Right ventricle myocardium superior (tissue), 1 donor: Measurements from ENCODE around the gene IRF2BP1. TPM values are rescaled to one million over a fixed set of nuclear protein-coding genes. Genes with fewer than 3 reads are reported as not detected.
"Not testable (repeated sequence)": the region's sequence is repeated elsewhere in the genome, so short reads cannot be mapped to it uniquely, and the experiment has no call there.

Source experiments
- ATAC-seq: fragments of 200-7000 bp; cut with Tn5 transposase; one replicate; pipeline ENCODE4 v1.9.1; 2020; ENCODE audit warnings: mild to moderate bottlenecking; ENCODE audit not compliant: poor library complexity
- DNase-seq: peaks from one replicate; pipeline ENCODE4 v3.0.0-alpha.2; 2020
- intact Hi-C: fragments of 100-400 bp; cut with DNase I; formaldehyde crosslinking; loops from one replicate; pipeline ENCODE4 v1.11.2; 2022
- total RNA-seq: library from RNA; stranded (reverse); fragmentation: NEBNext Ultra II Directional; extraction: Animal tissue kit (Norgen Biotek cat#: 25700); gene quantifications from one replicate; pipeline ENCODE4 v1.2.1, GENCODE V29; 2021
- donor health status: DM: no; HTN: yes; CAD: no; lungs with severe emphysema.

IRF2BP1 gene
- total RNA-seq, 1 donor from 2014 or later: 20.0 TPM

DNA sequence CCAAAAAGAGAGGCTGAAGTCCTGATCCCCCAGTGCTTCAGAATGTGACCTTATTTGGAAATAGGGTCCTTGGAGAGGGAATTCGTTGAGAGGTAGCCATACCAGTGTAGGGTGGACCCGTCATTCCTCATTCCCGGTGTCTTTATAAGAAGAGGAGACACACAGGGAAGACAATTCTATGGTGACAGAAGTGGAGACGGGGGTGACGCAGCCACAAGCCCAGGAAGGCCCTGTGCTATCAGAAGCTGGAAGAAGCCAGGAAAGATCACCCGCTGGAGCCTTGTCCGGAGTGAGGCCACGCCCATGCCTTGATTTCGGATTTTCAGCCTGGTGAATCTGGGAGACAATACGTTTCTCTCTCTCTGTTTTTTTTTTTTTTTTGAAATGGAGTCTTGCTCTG, 19.1 kb upstream of the IRF2BP1 start:
- intact Hi-C loops: no loop called here
- DNase-seq (no peak), ATAC-seq (no peak)

DNA sequence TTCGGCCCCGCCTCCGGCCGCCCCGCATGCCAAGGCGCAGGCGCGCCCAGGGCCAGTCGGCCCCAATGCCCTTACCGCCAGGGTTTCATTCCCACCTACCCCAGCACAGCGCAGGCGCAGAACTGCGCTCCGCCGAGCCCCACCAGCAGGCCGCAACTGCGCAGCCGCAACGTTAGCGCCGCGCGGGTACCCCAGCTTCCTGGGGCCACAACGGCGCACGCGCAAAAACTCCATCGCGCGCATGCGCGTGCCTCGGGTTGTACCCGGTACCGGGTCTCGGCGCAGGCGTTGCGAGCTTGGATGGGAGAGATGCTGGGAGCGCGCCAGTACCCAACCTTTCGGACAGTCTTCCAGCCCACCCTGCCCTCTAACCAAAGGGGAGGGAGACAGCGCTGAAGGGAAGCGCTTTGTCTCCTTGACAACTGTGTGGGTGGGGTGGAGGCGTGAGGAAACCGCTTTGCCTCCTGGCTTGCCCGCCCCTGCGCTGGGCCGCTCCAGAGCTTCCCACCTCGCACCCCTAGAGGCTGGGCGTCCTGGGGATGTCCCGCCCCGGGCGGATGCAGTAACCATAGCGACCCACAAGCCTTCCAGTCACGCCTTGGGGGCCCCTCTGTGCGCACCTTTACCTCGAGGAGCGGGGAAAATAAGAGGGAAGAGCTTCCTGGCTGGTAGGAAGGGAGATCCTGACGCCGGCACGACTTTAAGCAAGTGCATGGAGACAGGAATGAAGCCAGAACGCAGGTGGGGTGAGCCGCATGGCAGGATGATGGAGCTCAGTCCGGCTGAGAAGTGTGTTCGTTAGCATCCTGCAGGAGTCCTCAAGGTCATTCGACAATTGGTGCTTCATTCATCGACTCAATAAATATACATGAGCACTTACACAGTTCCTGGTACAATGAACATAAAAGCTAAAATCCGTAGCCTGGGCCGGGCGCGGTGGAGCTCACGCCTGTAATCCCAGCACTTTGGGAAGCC, 17.0 kb upstream of the IRF2BP1 start:
- DNase-seq: peak; percentile 99
- intact Hi-C loops: loop anchor here (5.0 kb wide), 1 partner anchor 94 kb away; the partner anchor contains the start of gene CCDC61
- peak; percentile 97 for ATAC-seq

DNA sequence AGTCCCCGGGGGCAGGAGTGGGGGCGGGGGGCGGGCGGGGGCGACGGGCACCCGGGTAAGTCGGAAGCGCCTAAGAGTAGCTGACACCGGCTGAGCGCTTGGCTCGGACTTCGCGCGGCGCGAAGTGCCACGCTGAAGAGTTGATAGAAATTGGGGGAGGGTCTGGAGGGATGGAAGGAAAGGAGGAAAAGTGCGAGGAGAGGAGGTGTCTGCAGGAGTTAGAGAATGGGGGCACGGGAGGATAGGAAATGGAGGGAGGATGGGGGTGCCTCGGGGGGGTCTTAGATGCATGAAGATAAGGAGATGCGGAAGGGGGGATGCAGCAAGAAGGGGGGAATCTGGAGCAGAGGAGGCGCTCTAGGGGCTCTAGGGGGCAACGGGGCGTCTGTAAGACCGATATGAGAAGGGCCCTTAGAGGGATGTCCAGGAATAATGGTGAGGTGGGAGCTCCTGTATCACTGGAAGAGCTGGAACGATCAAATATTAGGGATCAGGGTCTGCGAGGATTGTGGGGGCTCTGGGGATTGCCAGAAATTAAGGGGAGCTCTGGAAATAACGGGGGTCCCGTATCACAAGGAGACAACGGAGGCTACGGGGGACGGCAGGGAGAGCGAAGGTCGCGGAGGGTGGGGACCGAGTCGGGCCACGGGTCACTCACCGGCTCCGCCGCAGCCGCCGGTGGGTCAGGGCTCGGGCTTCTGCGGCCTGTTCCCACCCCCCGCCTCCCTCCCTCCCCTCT, 16.1 kb upstream of the IRF2BP1 start, which contains the start of gene MYPOP:
MYPOP (minus strand) TSS at position 702 of the 739 bp plus-strand sequence. CDS start 840 bp downstream, outside the sequence.
- DNase-seq (no peak), ATAC-seq (no peak)
- intact Hi-C loops: loop anchor here (2.0 to 5.0 kb wide), 2 partner anchors 23 to 95 kb away; partner anchors contain the start of gene CCDC61

DNA sequence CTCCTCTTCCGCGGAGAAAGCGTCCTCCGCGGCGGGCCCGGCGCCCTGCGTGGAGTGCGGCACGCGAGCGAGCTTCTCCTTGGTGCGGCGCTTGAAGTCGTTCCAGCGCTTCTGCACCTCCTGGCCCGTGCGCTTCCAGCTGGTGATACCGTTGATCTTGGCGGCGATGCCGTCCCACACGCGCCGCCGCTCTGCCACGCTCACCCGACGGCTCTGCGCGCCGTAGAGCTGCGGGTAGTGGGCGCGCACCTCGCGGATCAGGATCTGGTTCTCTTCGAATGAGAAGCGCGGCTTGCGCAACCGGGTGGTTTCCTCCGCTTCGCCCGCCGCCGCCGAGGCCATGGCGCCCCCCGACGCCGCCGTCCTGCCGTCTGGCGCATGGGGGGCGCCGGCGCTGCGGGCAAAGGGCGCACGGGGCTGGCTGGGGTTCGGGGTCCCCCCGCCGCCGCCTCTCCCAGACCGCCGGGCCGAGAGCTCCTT, 15.5 kb upstream of the IRF2BP1 start:
- no peak for ATAC-seq
- intact Hi-C loops: loop anchor here (2.0 to 5.0 kb wide), 2 partner anchors 23 to 96 kb away; partner anchors contain the start of gene CCDC61
- DNase-seq: peak; percentile 75

DNA sequence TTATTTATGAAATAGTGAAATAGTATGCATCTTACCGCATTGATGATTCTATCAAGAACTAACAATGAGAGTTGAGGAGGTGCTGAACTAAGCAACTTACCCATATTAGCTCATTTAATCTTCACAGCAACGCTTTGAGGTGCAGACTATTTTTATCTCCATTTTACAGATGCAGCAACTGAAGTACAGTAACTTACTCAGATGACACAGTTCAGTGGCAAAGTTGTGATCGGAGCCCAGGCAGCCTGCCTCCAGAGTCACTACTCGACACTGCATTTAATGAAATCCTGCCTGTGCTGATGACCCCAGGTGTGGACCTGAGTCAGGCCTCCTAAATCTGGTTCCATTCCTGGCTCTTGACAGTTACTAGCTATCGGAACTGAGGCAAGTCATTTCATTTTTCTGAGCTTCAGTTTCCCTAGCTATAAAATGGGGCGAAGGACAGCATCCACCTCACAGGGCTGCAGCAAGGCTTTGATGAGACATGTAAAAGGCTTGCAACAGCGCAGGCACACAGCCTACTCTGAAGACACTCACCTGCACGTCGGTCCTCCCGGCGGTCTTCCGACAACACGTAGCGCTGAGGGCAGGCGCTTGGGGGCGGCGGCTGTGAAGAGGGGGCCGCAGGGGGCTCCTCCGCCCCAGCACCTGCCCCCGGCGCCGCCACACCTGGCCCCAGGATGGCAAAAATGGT, 14.9 kb upstream of the IRF2BP1 start:
- DNase-seq: no peak

DNA sequence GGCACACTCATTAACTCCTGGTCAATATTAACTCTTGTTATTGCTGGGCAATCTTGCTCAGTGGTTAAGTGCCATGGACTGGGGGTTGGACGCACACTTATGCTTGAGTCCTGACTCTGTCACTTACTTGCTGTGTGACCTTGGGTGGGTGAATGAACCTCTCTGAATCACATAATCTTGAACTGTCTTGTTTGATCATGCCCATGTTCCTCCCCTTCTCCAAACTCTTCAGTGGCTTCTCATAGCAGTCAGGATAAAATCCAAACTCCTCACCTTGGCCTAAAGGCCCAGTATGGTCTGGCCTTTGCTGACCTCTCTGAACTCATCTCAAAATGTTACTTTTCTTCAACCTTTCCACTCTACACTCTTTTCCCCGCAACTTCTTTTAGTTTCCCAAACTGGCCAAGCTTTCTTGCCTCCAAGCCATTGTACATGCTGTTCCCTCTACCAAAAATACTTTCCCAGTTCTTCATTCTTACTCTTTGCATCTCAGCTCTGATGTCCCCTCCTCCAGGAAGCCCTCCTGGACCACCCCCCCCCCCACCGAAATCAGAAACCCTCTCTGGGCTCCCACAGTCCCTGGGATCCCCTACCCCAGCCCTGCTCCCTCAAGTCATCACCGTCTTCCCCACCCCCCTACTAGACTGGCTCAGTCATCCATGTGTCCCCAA, 14.1 kb upstream of the IRF2BP1 start:
- intact Hi-C loops: loop anchor here (2.0 to 5.0 kb wide), 2 partner anchors 25 to 97 kb away; partner anchors contain the start of gene CCDC61
- no peak for DNase-seq
- ATAC-seq: no peak

More for the DNA sequence above, 14.9 kb upstream of the IRF2BP1 start:
- intact Hi-C loops: loop anchor here (2.0 to 5.0 kb wide), 2 partner anchors 24 to 96 kb away; partner anchors contain the start of gene CCDC61
- ATAC-seq: no peak

DNA sequence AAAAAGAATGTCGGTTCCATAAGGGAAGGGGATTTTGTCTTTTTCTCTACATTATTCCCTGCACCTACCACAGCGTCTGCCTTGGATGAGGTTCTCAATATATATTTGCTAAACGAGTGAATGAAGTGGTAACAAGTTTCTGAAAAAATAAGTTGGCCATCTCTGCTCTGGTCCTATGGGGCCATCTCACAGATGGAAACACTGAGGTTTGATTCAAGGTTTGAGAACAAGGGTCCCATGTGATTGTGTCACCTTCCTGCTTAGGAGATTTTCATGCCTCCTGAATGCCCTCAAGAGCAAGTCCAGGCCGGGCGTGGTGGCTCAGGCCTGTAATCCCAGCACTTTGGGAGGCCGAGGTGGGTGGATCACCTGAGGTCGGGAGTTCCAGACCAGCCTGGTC, 13.3 kb upstream of the IRF2BP1 start:
- ATAC-seq (no peak), DNase-seq (no peak)
- intact Hi-C loops: no loop called here

DNA sequence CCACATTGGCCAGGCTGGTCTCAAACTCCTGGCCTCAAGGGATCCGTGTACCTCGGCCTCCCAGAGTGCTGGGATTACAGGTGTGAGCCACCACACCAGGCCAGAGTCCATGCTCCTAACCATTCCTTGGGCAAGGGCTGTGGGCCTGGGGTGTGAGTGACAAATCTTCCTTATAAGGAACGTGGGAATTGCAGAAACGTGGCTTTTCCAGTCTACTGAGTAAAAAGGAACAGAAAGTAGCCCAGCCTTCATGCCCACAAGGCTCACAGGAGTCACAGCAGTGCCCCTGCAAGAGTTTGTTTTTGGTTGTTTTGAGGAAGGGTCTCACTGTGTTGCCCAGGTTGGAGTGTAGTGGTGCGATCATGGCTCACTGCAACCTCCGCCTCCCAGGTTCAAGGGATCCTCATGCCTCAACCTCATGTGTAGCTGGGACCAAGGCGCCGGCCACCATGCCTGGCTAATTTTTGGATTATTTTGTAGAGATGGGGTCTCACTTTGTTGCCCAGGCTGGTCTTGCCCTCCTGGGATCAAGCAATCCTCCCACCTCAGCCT, 11.4 kb upstream of the IRF2BP1 start:
- no peak for DNase-seq
- ATAC-seq: no peak
- intact Hi-C loops: no loop called here

DNA sequence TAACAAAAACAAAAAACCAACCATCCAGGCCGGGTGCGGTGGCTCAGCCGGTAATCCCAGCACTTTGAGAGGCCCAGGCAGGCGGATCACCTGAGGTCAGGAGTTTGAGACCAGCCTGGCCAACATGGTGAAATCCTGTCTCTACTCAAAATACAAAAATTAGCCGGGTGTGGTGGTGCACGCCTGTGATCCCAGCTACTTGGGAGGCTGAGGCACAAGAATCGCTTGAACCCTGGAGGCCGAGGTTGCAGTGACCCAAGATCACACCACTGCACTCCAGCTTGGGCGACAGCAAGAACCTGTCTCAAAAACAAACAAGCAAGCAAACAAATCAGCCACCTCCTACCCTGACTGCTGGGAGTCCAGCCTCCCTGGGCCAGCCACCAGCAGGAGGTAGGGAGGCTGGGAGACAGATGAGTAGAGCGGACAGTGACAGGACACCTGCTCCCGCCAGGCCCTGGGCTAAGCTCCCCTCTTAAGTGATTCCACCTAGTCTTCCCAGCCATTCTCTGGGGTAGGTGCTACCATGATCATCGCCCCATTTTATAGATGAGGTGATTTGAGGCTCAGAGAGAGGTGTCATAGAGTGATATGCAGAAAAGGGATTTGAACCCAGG, 10.2 kb upstream of the IRF2BP1 start:
- intact Hi-C loops, ATAC-seq, DNase-seq: not testable (repeated sequence)

DNA sequence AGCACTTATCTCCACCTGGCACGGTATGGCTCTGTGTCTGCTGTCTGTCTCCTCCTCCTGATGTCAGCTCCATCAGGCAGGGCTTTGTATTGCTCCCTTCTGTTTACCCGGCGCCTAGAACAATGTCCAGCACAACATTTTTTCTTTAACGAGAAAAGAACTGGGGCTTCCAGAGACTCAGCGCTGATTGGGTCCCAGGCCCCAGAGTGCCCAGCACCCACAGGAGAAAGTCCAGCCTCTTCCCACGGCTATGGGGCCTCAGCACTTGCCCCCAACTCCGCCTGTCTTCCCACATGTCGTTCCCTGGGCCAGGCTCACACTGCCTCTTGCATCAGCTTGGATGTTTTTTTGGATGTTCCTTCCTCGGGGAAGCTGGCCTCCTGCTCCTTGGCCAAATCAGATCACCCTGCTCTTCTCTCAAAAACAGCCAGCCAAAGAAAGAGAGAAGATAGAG, 9.6 kb upstream of the IRF2BP1 start:
- ATAC-seq (no peak), DNase-seq (no peak)
- intact Hi-C loops: no loop called here

DNA sequence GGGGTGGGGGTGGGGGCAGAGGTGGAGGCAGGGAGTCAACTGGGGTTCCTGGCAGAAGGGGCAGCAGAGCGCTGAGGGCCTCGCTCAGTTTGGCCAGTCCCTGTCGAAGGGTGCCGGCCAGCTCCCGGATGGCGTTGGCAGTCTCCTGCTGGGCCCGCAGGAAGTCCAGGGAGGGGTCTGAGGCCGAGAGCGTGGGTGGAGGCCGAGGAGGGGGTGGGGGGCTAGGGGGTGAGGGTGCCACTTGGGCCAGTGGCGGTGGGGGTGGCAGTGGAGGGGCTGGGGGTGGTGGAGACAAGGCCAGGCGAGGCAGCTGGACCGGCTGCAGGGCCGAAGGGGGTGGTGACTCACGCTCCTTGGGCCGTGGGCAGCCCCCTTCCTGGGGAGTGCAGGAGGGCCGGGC, 4.9 kb upstream of the IRF2BP1 start:
- ATAC-seq (no peak), DNase-seq (no peak)
- intact Hi-C loops: no loop called here

DNA sequence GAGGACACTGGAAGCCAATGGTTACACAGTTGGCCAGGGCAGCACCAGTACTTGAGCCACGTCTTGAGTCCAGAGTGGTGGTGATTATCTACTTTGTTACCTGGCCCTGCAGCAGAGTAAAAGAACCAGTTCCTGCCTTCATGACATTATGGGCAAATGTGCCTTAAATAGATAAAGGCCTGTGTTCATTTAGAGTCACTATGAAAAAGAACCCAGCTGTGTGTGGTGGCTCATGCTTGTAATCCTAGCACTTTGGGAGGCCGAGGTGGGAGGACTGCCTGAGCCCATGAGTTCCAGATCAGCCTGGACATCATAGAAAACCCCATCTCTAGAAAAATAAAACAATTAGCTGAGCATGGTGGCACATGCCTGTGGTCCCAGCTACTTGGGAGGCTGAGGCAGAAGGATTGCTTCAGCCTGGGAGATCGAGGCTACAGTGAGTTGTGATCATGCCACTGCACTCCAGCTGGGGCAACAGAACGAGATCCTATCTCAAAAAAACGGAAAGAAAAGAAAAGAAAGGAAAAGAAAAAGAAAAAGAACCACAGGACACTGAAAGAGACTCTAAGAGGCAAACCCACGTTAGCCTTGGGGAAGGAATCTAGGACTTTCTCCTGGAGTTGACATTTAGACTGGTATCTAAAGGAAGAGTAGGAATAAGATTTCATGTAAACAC, 3.4 kb upstream of the IRF2BP1 start:
- no peak for DNase-seq
- intact Hi-C loops: no loop called here

DNA sequence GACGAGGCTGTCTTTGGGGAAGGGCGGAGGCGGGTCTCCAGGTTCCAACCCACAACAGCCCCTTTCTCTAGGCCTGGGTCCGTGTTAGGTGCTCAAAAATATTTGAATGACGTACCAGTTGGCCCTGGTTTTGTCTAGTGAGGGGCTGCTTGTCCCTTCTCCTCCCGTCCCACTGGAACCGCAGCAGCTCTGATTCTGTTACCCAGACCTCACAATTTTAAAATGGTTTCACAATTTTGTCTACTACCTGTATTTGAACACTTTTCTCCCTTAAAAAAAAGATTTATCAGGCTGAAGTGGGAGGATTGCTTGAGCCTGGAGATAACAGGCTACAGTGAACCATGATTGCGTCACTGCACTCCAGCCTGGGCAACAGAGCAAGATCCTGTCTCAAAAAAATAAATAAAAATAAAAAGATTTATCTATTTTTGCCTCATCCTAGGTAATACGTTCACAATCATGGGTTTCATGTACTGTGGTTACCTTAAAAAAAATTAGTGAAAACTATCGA, 1.3 kb upstream of the IRF2BP1 start:
- ATAC-seq (no peak), DNase-seq (no peak)
- intact Hi-C loops: no loop called here

More for the DNA sequence above, 3.4 kb upstream of the IRF2BP1 start:
- no peak for ATAC-seq

DNA sequence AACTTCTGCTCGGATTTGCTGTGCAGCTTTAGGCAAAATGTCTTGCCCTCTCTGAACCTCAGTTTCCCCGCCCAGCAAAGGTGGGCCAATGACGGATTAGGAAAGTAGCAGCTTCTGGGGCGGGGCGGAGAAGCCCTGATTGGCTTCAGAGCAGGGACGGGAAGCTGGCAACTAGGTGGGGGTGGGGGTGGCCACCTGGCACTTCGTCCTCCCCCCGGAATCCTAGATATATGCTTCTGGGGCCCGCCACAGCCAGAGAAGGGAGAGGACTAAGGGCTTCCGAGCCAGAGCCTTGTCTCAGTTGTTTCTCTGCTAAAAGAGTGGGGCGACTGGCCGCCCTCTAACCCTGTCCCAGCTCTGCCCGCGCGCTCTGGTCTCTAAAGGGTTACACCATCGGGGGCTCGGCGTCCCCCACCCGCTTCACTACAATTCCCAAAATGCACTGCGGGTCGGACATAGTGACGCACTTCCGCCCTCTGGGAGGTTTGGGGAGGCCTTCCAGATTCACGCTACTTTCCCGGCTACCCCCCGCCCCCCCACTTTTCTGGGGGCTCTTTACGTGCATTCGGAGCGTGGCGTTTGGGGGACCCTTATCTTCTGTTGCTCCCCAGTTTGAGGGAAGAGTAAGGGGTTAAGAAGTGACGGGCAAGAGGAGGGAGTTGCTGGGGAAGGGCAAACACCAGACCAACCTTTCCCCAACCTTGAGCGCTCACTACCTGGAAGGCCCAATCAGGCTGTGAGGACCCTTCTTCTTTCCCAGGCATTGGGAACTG, 672 bp upstream of the IRF2BP1 start:
- intact Hi-C loops: no loop called here
- DNase-seq: peak; percentile 94
- ATAC-seq: peak; percentile 93

DNA sequence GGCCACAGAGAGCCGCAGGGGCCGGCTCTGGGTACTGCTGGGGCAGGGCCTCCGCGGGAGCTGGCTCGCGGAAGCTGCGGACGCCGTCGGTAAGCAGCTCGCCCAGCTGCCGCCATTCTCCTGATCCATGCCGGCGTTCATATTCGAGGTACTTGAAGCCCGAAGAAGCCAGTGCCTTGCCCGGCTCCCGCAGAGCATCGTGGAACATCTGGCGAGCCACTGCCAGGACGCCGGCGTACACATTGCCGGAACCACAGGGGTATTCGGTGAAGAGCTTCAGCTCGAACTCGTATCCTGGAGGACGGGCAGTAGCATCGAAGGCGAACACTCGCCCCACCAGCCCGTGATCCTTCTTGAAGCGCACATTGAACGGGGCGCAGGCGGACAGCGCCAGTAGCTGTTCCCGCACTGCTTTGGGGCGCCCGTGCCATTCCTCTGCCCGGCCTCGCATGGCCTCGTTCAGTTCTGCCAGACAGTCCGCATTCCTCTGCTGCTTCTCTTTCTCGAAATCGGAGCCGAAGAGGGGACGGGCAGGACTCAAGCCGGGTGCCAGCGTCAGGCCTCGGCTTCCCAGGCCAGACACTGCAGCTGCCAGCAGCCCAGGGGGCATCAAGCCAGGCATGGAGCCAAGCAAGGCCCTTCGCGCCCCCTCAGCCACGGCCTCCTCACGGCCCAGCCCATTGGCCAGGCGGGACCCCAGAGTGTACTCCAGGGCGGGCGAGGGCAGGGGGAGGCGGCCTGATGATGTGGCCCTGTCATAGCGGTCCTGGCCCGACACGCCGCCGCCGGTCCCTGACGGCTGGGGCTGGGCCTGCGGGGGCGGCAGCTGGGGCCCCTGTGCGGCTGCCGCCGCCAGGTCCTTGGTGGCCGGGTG, 1.0 kb downstream of the IRF2BP1 start:
- DNase-seq (no peak), ATAC-seq (no peak)
- intact Hi-C loops: no loop called here
